HG03469 (cell line): ENCODE data around the gene ADAM11.

Experiments used
- ATAC-seq: cut with Tn5 transposase; IDR thresholded peaks from one replicate; pipeline ENCODE4 v1.9.1; 2021; ENCODE audit warnings: mild to moderate bottlenecking, moderate library complexity, moderate number of reproducible peaks; ENCODE audit not compliant: unreplicated experiment

ADAM11 gene

GRCh38 chr17:44829523-44830358, 71.0 kb downstream of the ADAM11 start, which contains the start of gene GJC1:
Gene GJC1 (minus strand): TSS chr17:44830287. CDS start chr17:44805817, 24,470 bp downstream.
- no peak for ATAC-seq

- no peak for ATAC-seq
Measured at GRCh38 chr17:44830359-44831288, 71.8 kb downstream of the ADAM11 start.

- ATAC-seq: no peak
Measured at GRCh38 chr17:44831371-44831770, 72.6 kb downstream of the ADAM11 start.
